Osteocyte (in vitro differentiated cells): Measurements from ENCODE around the gene RELCH. TPM values are rescaled to one million over a fixed set of nuclear protein-coding genes. Genes with fewer than 3 reads are reported as not detected.

Experiments
- DNase-seq: peaks from one replicate; pipeline ENCODE4 v3.0.0; 2021; ENCODE audit warnings: mixed read lengths; ENCODE audit not compliant: unreplicated experiment; ENCODE audit errors: extremely low spot score
- H3K27ac Mint-ChIP-seq: one replicate; pipeline ENCODE4 v1.8.0; 2021; ENCODE audit warnings: mild to moderate bottlenecking, mixed read lengths; ENCODE audit not compliant: unreplicated experiment
- H3K27me3 Mint-ChIP-seq: one replicate; pipeline ENCODE4 v1.8.0; 2021; ENCODE audit warnings: mixed read lengths; ENCODE audit not compliant: unreplicated experiment
- H3K36me3 Mint-ChIP-seq: one replicate; pipeline ENCODE4 v1.8.0; 2021; ENCODE audit warnings: mixed read lengths; ENCODE audit not compliant: unreplicated experiment
- H3K4me1 Mint-ChIP-seq: one replicate; pipeline ENCODE4 v1.8.0; 2021; ENCODE audit warnings: mixed read lengths; ENCODE audit not compliant: unreplicated experiment
- H3K4me3 Mint-ChIP-seq: one replicate; pipeline ENCODE4 v1.8.0; 2021; ENCODE audit warnings: mild to moderate bottlenecking, moderate library complexity, mixed read lengths; ENCODE audit not compliant: unreplicated experiment
- H3K9me3 Mint-ChIP-seq: one replicate; pipeline ENCODE4 v1.8.0; 2021; ENCODE audit warnings: mixed read lengths; ENCODE audit not compliant: unreplicated experiment
- total RNA-seq: library from RNA; stranded (reverse); gene quantifications from 2 replicates; pipeline ENCODE4 v1.2.1, GENCODE V29; 2021
- TF ChIP-seq, protein P1 (sequence below): fragments of 200-600 bp; sonication (generic); IDR thresholded peaks from 2 replicates; pipeline ENCODE4 v1.5.0; 2021; ENCODE audit warnings: antibody characterized with exemption, mild to moderate bottlenecking, moderate library complexity

RELCH gene
- total RNA-seq, 1 donor from 2014 or later, result 22.0 TPM

GRCh38 chr18:62236252-62236651, 49.2 kb downstream of the RELCH start:
- TF ChIP-seq, protein P1, sequence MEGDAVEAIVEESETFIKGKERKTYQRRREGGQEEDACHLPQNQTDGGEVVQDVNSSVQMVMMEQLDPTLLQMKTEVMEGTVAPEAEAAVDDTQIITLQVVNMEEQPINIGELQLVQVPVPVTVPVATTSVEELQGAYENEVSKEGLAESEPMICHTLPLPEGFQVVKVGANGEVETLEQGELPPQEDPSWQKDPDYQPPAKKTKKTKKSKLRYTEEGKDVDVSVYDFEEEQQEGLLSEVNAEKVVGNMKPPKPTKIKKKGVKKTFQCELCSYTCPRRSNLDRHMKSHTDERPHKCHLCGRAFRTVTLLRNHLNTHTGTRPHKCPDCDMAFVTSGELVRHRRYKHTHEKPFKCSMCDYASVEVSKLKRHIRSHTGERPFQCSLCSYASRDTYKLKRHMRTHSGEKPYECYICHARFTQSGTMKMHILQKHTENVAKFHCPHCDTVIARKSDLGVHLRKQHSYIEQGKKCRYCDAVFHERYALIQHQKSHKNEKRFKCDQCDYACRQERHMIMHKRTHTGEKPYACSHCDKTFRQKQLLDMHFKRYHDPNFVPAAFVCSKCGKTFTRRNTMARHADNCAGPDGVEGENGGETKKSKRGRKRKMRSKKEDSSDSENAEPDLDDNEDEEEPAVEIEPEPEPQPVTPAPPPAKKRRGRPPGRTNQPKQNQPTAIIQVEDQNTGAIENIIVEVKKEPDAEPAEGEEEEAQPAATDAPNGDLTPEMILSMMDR, result no peak
- no peak overlapping the region for H3K4me3 Mint-ChIP-seq
- no peak overlapping the region for H3K27ac Mint-ChIP-seq
- H3K27me3 Mint-ChIP-seq, result no peaks in the 10 kb centered on the region
- peaks cover 14% of the 10 kb centered on the region for H3K9me3 Mint-ChIP-seq
- H3K4me1 Mint-ChIP-seq, result no peaks in the 10 kb centered on the region
- H3K36me3 Mint-ChIP-seq, result peaks cover 41% of the 10 kb centered on the region
- DNase-seq, result no peak

DNA sequence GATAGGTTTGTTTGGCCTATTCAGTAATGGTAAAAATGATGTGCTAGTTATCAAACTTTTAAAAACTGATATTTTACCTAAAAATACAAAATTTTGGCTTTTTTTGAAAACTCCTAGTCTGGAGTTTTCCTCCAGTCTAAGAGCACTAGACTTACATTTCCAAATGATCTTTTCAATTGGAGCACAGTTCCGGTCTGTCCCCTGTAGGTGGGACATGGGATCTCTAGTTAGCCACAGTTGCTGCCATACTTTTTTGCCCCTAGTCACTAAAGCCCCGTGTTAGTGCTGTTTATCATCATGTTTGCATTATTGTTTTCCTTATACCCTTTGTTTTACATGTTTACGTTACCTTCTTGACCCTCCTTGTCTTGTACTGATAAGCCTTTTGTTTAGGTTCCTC, 52.4 kb downstream of the RELCH start:
- DNase-seq, result no peak
- Mint-ChIP-seq H3K4me1 (no peaks in the 10 kb centered on the region), H3K4me3 (no peak overlapping the region), H3K27ac (no peak overlapping the region), H3K36me3 (peaks cover 30% of the 10 kb centered on the region), H3K27me3 (no peaks in the 10 kb centered on the region), H3K9me3 (peaks cover 14% of the 10 kb centered on the region)
- TF ChIP-seq, protein P1, result no peak

- Mint-ChIP-seq H3K4me3 (no peak overlapping the region), H3K27me3 (no peaks in the 10 kb centered on the region), H3K9me3 (no peaks in the 10 kb centered on the region), H3K36me3 (peaks cover 11% of the 10 kb centered on the region), H3K27ac (no peak overlapping the region), H3K4me1 (no peaks in the 10 kb centered on the region)
- TF ChIP-seq, protein P1, result no peak
- DNase-seq, result no peak
Measured at GRCh38 chr18:62242955-62243354, 55.9 kb downstream of the RELCH start.

GRCh38 chr18:62245177-62245576, 58.1 kb downstream of the RELCH start:
- H3K27ac Mint-ChIP-seq, result no peak overlapping the region
- H3K4me1 Mint-ChIP-seq, result no peaks in the 10 kb centered on the region
- H3K36me3 Mint-ChIP-seq, result peaks cover 9% of the 10 kb centered on the region

GRCh38 chr18:62245699-62246098, 58.6 kb downstream of the RELCH start:
- Mint-ChIP-seq H3K27me3 (no peaks in the 10 kb centered on the region), H3K4me1 (no peaks in the 10 kb centered on the region), H3K36me3 (peaks cover 9% of the 10 kb centered on the region), H3K27ac (no peak overlapping the region), H3K4me3 (no peak overlapping the region), H3K9me3 (no peaks in the 10 kb centered on the region)
- no peak for DNase-seq
- TF ChIP-seq, protein P1, result peak; percentile 13

More at GRCh38 chr18:62245177-62245576, 58.1 kb downstream of the RELCH start:
- H3K4me3 Mint-ChIP-seq, result no peak overlapping the region
- TF ChIP-seq, protein P1, result no peak
- H3K9me3 Mint-ChIP-seq, result no peaks in the 10 kb centered on the region
- no peaks in the 10 kb centered on the region for H3K27me3 Mint-ChIP-seq
- DNase-seq, result no peak
